HG03460 (cell line): ENCODE data around the gene LAMA5.
"Not testable (repeated sequence)": the region's sequence is repeated elsewhere in the genome, so short reads cannot be mapped to it uniquely, and the experiment has no call there.

Experiments used
- ATAC-seq: cut with Tn5 transposase; IDR thresholded peaks from one replicate; pipeline ENCODE4 v1.9.1; 2021; ENCODE audit not compliant: unreplicated experiment

LAMA5 gene

DNA sequence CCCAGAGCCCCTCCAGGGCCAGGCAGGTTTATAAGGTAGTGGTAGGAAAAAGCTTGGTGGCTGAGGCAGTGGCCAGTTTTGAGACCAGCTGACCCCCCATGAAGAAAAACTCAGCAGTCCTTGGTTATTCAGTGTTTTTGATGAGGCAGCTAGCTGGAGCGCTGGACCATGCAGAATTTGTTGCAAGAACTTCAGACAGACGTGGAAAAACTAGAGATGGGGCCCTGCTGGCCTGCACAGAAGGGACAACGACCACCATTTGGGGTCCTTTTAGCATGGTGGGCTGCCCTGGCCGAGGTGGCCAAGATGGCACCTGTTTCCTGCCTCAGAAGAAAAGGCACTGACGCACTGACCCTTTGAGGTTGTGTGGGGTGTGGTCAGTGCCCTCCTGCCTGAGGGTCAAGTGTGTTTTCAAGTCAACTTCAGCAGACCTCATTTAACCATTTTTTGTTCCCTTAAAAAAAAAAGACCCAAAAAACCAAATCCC is 22.5 kb upstream of the LAMA5 start:
- no peak for ATAC-seq

- ATAC-seq: no peak
Measured at GRCh38 chr20:62388839-62389600, 21.9 kb upstream of the LAMA5 start.

DNA sequence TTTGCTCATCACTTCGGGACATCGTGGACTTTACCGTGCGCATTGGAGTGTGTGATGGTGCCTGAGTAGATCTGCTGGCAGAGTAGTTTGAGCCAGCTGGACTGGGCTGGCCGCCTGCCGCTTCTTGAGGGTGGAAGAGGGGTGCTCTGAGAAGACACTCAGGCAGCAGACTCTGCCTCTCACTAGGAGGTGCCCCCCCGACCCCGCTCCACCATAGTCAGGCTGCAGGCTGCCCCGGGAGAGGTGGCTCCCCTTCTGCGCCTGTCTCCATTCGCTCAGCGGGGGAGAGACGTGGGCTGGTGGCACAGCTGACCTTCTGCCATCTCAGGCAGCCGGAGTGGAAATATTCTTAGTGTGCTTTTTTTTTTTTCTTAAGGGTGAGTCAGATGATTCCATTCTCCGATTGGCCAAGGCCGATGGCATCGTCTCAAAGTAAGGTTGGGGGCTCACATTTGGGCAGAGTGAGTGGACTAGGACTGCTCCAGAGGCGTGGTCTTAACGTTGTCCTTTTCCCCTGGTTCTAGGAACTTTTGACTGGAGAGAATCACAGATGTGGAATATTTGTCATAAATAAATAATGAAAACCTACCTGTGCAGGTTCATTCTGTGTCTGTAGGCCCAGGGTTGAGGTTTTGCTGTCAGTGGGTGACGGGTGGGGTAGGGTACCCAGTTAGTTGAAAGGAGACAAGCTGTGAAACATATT is 21.0 kb upstream of the LAMA5 start:
- ATAC-seq: no peak

- ATAC-seq: no peak
Measured at GRCh38 chr20:62387219-62387913, 20.3 kb upstream of the LAMA5 start.

DNA sequence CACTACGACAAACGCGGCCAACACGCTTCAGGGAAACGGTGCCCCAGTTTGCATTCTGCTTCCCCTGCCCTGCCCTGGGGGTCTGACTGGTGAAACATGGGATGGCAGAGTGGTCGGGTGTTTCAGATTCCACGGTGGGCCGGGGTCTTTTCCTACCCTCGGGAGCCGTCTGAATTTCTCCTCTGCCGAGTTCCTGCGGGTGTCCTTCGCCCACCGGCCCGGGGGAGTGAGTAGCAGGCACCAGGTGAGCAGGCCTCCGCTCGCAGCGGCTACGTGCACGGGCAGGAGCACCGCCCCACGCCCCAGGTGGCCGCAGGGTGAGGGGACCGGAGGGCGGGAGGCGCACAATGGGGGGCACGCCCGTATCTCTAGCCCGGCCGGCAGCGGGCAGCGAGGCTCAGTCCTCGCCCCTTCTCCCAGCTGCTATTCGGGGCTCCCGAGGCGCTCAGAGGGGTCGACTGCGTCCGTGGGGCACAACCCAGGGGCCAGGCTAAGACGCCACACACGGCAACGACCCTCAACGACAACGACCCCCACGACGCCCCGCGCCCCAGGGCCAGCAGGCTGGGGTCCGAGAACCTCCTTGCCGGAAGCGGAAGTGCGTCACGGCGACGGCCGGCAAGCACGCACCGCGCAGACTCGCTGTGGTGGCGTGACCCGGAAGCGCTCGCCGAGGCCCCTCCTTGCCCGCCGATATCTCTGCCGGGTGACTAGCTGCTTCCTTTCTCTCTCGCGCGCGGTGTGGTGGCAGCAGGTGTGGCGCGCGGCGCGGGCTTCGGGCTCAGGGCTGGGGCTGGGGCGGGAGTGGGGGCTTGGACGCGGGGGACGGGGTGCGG is 19.5 kb upstream of the LAMA5 start, which contains the start of gene RPS21:
Gene RPS21, plus strand, starts transcription at position 721 of the 836 bp plus-strand sequence. CDS start 236 bp downstream, outside the sequence.
- ATAC-seq: peak; percentile 83

GRCh38 chr20:62382306-62383198 is 15.4 kb upstream of the LAMA5 start:
- ATAC-seq: no peak

- no peak for ATAC-seq
Measured at GRCh38 chr20:62381842-62382241, 14.7 kb upstream of the LAMA5 start.

DNA sequence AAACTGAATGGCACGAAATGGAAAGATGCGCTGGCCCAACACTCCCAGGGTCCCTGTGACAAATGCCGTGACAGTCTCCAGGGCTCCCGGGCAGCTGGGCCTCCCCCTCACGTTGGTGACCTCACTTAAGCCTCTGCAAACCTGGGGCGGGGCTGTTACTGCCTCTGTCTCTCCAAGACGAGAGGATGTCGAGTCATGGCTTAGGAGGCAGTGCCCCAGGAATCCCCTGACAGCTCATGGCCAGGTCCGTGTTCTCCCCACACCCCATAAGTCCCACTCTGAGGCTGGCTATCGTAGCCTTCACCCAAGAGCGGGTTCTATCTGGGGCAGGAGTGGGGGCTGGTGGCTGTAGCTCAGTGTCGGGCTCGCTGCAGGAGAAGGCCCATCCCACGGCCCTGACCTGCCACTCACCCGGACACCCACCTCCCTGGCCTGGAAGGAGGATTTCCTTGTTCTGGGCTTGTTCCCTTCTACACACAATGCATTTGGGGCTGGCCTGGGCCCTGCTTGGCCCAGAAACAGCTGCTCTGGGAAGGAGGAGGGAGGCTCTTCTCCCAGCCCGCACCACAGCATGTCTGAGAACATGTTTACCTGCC is 14.2 kb upstream of the LAMA5 start:
- no peak for ATAC-seq

DNA sequence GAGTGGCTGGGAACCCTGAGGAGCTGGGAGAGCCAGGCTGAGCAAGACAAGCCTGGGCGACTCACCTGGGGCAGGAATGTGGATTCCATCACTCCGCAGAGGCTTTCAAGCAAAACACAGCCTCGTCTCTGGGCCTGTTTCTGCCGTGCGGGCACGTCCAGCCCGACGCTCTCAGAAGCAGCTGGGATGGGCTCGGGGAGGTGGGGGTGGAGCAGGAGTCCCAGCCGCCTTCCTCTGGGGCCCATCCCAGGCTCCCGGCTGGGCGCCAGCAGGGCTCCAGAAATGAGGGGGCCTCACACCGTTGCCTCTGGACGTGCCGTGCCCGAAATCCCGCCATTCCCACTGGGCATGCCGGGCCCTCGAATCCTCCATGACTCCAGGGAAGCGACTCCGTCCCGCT is 11.1 kb upstream of the LAMA5 start:
- ATAC-seq: no peak

- ATAC-seq: no peak
Measured at GRCh38 chr20:62377615-62378178, 10.6 kb upstream of the LAMA5 start.

DNA sequence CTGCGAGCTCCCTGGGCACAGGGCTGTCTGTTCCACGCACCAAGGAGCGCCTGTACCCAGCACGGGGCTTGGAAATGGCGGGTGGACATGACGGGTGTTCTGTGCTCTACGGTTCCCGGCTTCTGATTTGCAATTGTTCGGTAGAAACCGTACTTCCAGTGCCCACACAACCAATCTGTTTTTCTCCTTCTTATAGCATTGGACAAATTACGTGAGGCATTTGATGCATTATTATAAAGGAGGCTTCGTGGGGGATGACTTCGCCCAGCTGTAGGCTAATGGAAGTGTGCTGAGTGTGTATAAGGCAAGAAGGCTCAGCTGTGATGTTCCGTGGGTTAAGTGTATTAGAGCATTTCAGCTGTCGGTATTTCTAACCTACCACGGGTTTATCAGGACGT is 10.0 kb upstream of the LAMA5 start:
- ATAC-seq: no peak

- ATAC-seq: no peak
Measured at GRCh38 chr20:62376112-62377063, 9.3 kb upstream of the LAMA5 start.

- no peak for ATAC-seq
Measured at GRCh38 chr20:62374331-62375152, 7.4 kb upstream of the LAMA5 start.

DNA sequence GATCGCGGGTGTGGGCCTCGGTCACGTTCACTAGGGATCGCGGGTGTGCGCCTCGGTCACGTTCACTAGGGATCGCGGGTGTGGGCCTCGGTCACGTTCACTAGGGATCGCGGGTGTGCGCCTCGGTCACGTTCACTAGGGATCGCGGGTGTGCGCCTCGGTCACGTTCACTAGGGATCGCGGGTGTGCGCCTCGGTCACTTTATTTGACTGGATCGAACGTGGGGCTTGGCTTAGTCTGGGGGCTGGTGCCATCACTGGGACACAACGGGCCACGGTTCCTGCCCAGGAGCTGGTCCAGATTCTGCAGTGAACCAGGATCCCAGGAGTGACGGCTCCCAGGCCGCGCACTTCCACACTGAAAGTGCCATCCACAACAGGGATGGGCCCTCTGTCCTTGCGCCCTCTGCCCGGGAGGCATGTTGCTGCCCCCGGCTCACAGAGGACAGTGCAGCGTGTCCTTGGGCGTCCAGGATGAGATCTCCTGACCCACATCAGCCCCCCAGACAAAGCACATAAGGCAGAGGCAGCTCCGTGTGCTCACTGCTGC is 6.6 kb upstream of the LAMA5 start:
- not testable (repeated sequence) for ATAC-seq

DNA sequence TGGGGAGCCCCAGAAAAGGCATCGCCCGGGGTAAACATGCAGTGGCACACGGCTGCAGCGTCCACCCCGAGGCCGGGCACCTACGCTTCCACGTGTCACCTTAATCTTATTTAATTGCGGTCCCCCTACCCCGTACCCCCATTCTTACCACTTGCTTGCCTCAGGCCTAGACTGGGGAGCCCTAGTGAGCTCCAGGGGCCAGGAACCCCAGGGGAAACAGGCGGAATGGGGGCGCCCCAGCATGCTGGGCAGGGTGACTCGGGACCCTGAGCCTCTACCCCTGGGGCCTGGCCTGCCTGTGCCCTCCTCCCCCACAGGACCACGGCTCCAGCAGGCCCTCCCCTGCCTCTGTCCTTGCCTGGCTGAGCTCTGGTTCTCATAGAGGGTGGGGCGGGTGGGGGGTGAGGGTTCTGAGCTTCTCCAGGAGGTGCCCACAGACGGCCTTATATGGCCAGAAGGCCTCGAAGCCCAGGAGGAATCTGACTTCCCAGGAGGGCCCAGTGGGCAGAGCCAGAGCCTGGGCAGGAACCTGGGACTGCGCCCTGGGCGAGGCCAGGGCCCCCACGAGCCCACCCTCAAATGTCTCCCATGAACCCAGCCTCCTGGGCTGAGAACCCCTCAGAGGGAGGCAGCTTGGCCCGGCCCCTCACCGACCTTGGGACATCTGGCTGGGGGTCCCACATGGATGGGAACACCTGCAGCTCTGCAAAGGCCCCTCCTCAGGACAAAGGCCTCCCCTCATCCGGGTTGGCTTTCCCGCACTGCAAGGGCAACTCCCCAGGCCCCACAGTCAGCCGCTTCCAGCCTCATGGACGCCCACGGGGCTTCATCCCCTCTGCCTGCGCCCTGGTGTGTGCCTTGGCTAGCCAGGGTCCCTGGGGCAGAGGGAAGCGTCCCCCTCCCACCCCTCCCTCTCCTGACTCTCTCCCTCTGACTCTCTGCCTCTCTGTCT is 5.2 kb upstream of the LAMA5 start:
- no peak for ATAC-seq

- no peak for ATAC-seq
Measured at GRCh38 chr20:62371588-62372041, 4.5 kb upstream of the LAMA5 start.
